Bone marrow (tissue), 2 donors: Measurements from ENCODE around the gene TNS4.

Experiments used
- DNase-seq, 2 donors: peaks; one replicate each; lab custom pipeline; 2025; lab: John Stamatoyannopoulos, UW

TNS4 gene

GRCh38 chr17:40457369-40457768, 44.1 kb downstream of the TNS4 start:
- no peak for DNase-seq

GRCh38 chr17:40456396-40456951, 44.9 kb downstream of the TNS4 start:
- DNase-seq: no peak

GRCh38 chr17:40454613-40454995, 46.8 kb downstream of the TNS4 start:
- no peak for DNase-seq

- no peak for DNase-seq
Observed at GRCh38 chr17:40453881-40454612, 47.4 kb downstream of the TNS4 start.

GRCh38 chr17:40452921-40453378, 48.5 kb downstream of the TNS4 start:
- no peak for DNase-seq

- no peak for DNase-seq
Observed at GRCh38 chr17:40452216-40452787, 49.1 kb downstream of the TNS4 start.

GRCh38 chr17:40451420-40451819, 50.0 kb downstream of the TNS4 start:
- no peak for DNase-seq

GRCh38 chr17:40450175-40450574, 51.2 kb downstream of the TNS4 start:
- no peak for DNase-seq

GRCh38 chr17:40448639-40449261, 52.7 kb downstream of the TNS4 start:
- DNase-seq: no peak

- no peak for DNase-seq
Observed at GRCh38 chr17:40448213-40448638, 53.2 kb downstream of the TNS4 start.

GRCh38 chr17:40447806-40448205, 53.6 kb downstream of the TNS4 start:
- no peak for DNase-seq

GRCh38 chr17:40447148-40447644, 54.2 kb downstream of the TNS4 start:
- no peak for DNase-seq

GRCh38 chr17:40445751-40446468, 55.5 kb downstream of the TNS4 start:
- no peak for DNase-seq

GRCh38 chr17:40443988-40444899, 57.2 kb downstream of the TNS4 start:
- DNase-seq: no peak

GRCh38 chr17:40443196-40443987, 58.0 kb downstream of the TNS4 start, which contains the start of gene IGFBP4:
IGFBP4 (plus strand) TSS chr17:40443450; CDS start chr17:40443736, 286 bp downstream.
- DNase-seq: peak in 1 of 2 donors; percentile 39

GRCh38 chr17:40442392-40443195, 58.8 kb downstream of the TNS4 start:
- DNase-seq: no peak

GRCh38 chr17:40440166-40440565, 61.3 kb downstream of the TNS4 start:
- no peak for DNase-seq

- DNase-seq: no peak
Observed at GRCh38 chr17:40437095-40437732, 64.2 kb downstream of the TNS4 start.

GRCh38 chr17:40436636-40437035, 64.8 kb downstream of the TNS4 start:
- DNase-seq: no peak
